Osteoblast (primary cell): ENCODE data around the gene DDX21. TPM values are rescaled to one million over a fixed set of nuclear protein-coding genes. Genes with fewer than 3 reads are reported as not detected.
"Not testable (repeated sequence)": the region's sequence is repeated elsewhere in the genome, so short reads cannot be mapped to it uniquely, and the experiment has no call there.

ENCODE experiments used
- DNase-seq: peaks from one replicate; pipeline ENCODE4 v3.0.0; 2011; ENCODE audit warnings: low spot score, mixed read lengths; ENCODE audit not compliant: insufficient read length; ENCODE audit errors: missing footprints
- H2AFZ ChIP-seq: 2 replicates; pipeline ENCODE4 v1.6.0; 2011; ENCODE audit warnings: mild to moderate bottlenecking, low read length
- H3K27ac ChIP-seq: 2 replicates; pipeline ENCODE4 v1.5.1; 2011; ENCODE audit warnings: mild to moderate bottlenecking, low read depth, low read length, moderate library complexity
- H3K27me3 ChIP-seq: 2 replicates; pipeline ENCODE4 v1.6.0; 2012; ENCODE audit warnings: mild to moderate bottlenecking, control low read depth, inconsistent platforms, low read length, moderate library complexity; ENCODE audit not compliant: insufficient read depth
- H3K36me3 ChIP-seq: 2 replicates; pipeline ENCODE4 v1.5.1; 2011; ENCODE audit warnings: mild to moderate bottlenecking, low read length, control low read depth, moderate library complexity; ENCODE audit not compliant: insufficient read depth
- H3K4me1 ChIP-seq: 2 replicates; pipeline ENCODE4 v1.5.1; 2011; ENCODE audit warnings: mild to moderate bottlenecking, low read length, control low read depth, moderate library complexity; ENCODE audit not compliant: insufficient read depth
- H3K4me2 ChIP-seq: 2 replicates; pipeline ENCODE4 v1.6.0; 2011; ENCODE audit warnings: mild to moderate bottlenecking, low read length; ENCODE audit not compliant: insufficient read depth
- H3K4me3 ChIP-seq: fragments of 200-600 bp; sonication (generic); 3 replicates; pipeline ENCODE4 v1.5.1; 2012; ENCODE audit warnings: mild to moderate bottlenecking, low read length, inconsistent platforms; ENCODE audit not compliant: insufficient read depth
- H3K79me2 ChIP-seq: 2 replicates; pipeline ENCODE4 v1.6.0; 2012; ENCODE audit warnings: mild to moderate bottlenecking, low read length, control low read depth, inconsistent platforms; ENCODE audit not compliant: insufficient read depth
- H3K9me3 ChIP-seq: 2 replicates; pipeline ENCODE4 v1.5.1; 2011; ENCODE audit warnings: low read depth, low read length, control low read depth
- H4K20me1 ChIP-seq: 2 replicates; pipeline ENCODE4 v1.6.0; 2012; ENCODE audit warnings: mild to moderate bottlenecking, low read length, control low read depth; ENCODE audit not compliant: insufficient read depth
- total RNA-seq: library from RNA; depleted of rRNA; stranded (reverse); fragments of >200 nt; gene quantifications from 2 replicates; pipeline ENCODE4 v1.2.3, GENCODE V29; 2012
- TF ChIP-seq, protein P1 (sequence below): IDR thresholded peaks from 2 replicates; pipeline ENCODE4 v1.5.1; 2011; ENCODE audit warnings: mild to moderate bottlenecking, low read depth, low read length, moderate library complexity; ENCODE audit errors: extremely low read depth

DDX21 gene
- total RNA-seq, 1 donor = 61.9 TPM

DNA sequence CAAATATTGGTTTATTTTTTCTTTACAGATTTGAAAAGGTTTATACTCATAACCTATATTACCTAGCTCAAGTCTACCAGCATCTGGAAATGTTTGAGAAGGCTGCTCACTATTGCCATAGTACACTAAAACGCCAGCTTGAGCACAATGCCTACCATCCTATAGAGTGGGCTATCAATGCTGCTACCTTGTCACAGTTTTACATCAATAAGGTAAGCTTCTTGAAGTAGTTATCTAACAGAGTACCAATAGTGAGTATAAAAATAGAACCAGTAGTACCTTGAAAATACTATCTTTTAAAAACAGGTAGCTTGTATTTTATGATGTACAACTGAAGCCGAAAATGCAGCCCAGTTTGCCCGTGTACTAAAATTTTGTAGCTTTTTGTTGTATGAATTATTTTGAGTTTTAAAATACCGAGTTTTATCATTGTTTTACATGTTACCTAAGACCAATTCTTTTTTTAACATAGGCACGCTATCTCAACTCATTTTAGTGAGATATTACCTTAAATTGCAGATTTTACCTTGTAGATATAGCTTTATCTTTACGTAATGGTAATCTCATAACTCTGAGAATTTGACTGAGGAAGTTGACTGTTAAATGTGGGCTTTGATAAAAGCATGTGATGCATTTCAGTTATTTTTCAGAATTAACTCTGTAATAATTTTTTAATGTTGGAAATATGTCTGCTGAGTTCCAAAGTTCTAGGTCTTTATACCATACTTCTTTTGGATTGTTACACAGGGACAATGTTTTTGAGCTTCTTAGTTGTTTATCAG lies 49.9 kb downstream of the DDX21 start:
- TF ChIP-seq, protein P1, sequence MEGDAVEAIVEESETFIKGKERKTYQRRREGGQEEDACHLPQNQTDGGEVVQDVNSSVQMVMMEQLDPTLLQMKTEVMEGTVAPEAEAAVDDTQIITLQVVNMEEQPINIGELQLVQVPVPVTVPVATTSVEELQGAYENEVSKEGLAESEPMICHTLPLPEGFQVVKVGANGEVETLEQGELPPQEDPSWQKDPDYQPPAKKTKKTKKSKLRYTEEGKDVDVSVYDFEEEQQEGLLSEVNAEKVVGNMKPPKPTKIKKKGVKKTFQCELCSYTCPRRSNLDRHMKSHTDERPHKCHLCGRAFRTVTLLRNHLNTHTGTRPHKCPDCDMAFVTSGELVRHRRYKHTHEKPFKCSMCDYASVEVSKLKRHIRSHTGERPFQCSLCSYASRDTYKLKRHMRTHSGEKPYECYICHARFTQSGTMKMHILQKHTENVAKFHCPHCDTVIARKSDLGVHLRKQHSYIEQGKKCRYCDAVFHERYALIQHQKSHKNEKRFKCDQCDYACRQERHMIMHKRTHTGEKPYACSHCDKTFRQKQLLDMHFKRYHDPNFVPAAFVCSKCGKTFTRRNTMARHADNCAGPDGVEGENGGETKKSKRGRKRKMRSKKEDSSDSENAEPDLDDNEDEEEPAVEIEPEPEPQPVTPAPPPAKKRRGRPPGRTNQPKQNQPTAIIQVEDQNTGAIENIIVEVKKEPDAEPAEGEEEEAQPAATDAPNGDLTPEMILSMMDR = no peak
- peaks cover 28% of the 10 kb centered on the region for H3K36me3 ChIP-seq
- H3K4me3 ChIP-seq = no peak overlapping the region
- no peaks in the 10 kb centered on the region for H4K20me1 ChIP-seq
- peaks cover 29% of the 10 kb centered on the region for H3K79me2 ChIP-seq
- no peak overlapping the region for H3K4me2 ChIP-seq
- H3K4me1 ChIP-seq = no peaks in the 10 kb centered on the region
- DNase-seq = no peak
- no peak overlapping the region for H3K27ac ChIP-seq
- no peaks in the 10 kb centered on the region for H3K27me3 ChIP-seq
- H2AFZ ChIP-seq = no peak overlapping the region
- H3K9me3 ChIP-seq = no peaks in the 10 kb centered on the region

- Histone ChIP-seq H2AFZ (no peak overlapping the region), H3K9me3 (no peaks in the 10 kb centered on the region), H3K4me1 (no peaks in the 10 kb centered on the region), H3K79me2 (peaks cover 24% of the 10 kb centered on the region), H3K27me3 (no peaks in the 10 kb centered on the region), H3K4me3 (no peak overlapping the region), H4K20me1 (no peaks in the 10 kb centered on the region), H3K4me2 (no peak overlapping the region), H3K36me3 (peaks cover 32% of the 10 kb centered on the region), H3K27ac (no peak overlapping the region)
- DNase-seq = peak; percentile 45
- TF ChIP-seq, protein P1 = peak; percentile 14
Measured at GRCh38 chr10:69007260-69007659, 51.3 kb downstream of the DDX21 start.

DNA sequence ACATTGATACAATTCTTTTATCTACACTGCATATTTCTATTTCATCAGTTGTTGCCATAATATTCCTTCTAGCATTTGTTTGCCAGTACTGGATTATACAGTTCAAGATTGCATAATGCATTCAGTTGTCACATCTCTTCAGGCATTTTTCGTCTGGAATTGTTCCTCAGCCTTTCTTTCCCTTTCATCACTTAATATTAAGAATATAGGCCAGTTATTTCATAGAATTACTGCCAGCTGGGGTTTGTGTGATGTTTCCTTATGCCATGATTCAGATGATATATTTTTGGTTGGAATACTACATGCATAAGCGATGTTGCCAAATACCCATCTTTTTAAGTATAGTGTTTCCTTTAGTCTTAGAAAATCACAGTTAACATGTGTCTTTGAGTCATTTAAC lies 53.4 kb downstream of the DDX21 start:
- Histone ChIP-seq H3K27me3 (no peaks in the 10 kb centered on the region), H4K20me1 (no peaks in the 10 kb centered on the region), H3K9me3 (no peaks in the 10 kb centered on the region), H2AFZ (no peak overlapping the region), H3K79me2 (peaks cover 15% of the 10 kb centered on the region), H3K36me3 (peaks cover 43% of the 10 kb centered on the region), H3K4me3 (no peak overlapping the region), H3K4me1 (no peaks in the 10 kb centered on the region), H3K4me2 (no peak overlapping the region), H3K27ac (no peak overlapping the region)
- DNase-seq = no peak
- TF ChIP-seq, protein P1 = no peak

DNA sequence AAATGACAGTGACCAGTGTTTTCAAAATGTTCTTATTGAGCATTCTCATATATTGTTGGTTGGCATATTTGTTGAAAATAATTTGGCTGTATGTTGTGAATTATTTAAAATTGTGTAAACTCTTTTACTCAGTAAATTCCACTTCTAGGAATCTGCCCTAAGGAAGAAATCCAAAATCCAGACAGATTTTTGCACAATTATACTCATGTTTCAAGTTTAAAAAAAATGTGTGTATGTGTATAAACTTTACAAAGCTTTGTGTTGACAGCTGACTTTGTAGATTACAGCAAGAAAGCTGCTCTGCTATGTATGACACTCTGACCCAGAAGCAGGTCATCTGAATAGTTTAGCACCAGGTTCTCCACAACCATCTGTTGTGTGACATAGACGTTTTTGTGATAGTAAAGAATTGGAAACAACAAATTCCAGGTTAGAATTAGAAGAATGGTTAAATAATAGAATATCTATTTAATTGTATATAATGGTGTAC lies 54.2 kb downstream of the DDX21 start:
- no peaks in the 10 kb centered on the region for H3K4me1 ChIP-seq
- H3K27me3 ChIP-seq = no peaks in the 10 kb centered on the region
- H3K36me3 ChIP-seq = peaks cover 43% of the 10 kb centered on the region
- no peak overlapping the region for H2AFZ ChIP-seq
- H3K79me2 ChIP-seq = peaks cover 11% of the 10 kb centered on the region
- TF ChIP-seq, protein P1 = no peak
- H3K4me2 ChIP-seq = no peak overlapping the region
- no peaks in the 10 kb centered on the region for H4K20me1 ChIP-seq
- H3K27ac ChIP-seq = no peak overlapping the region
- no peak for DNase-seq
- no peak overlapping the region for H3K4me3 ChIP-seq
- H3K9me3 ChIP-seq = no peaks in the 10 kb centered on the region

DNA sequence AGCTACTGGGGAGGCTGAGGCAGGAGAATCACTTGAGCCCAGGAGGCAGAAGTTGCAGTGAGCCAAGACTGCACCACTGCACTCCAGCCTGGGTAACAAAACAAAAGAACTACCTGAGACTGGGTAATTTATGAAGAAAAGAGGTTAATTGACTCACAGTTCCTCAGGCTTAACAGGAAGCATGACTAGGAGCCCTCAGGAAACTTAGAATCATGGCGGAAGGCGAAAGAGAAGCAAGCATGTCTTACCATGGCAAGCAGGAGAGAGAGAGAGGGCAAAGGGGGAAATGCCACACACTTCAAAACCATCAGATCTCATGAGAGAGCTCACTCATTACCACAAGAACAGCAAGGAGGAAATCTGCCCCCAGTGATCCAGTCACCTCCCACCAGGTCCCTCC lies 56.8 kb downstream of the DDX21 start:
- H3K4me1 ChIP-seq, H3K27me3 ChIP-seq, H3K27ac ChIP-seq, H3K4me3 ChIP-seq, H2AFZ ChIP-seq, H4K20me1 ChIP-seq, H3K9me3 ChIP-seq, H3K79me2 ChIP-seq, H3K4me2 ChIP-seq, DNase-seq: not testable (repeated sequence)
- H3K36me3 ChIP-seq = peaks cover 48% of the 10 kb centered on the region
